ENCODE measurements around the gene HCFC2. TPM values are rescaled to one million over a fixed set of nuclear protein-coding genes. Genes with fewer than 3 reads are reported as not detected.
"Not testable (repeated sequence)": the region's sequence is repeated elsewhere in the genome, so short reads cannot be mapped to it uniquely, and the experiment has no call there.

Gene HCFC2
- polyA plus RNA-seq, 3 donors = 16.7 to 18.1 (median 17.6) TPM

DNA sequence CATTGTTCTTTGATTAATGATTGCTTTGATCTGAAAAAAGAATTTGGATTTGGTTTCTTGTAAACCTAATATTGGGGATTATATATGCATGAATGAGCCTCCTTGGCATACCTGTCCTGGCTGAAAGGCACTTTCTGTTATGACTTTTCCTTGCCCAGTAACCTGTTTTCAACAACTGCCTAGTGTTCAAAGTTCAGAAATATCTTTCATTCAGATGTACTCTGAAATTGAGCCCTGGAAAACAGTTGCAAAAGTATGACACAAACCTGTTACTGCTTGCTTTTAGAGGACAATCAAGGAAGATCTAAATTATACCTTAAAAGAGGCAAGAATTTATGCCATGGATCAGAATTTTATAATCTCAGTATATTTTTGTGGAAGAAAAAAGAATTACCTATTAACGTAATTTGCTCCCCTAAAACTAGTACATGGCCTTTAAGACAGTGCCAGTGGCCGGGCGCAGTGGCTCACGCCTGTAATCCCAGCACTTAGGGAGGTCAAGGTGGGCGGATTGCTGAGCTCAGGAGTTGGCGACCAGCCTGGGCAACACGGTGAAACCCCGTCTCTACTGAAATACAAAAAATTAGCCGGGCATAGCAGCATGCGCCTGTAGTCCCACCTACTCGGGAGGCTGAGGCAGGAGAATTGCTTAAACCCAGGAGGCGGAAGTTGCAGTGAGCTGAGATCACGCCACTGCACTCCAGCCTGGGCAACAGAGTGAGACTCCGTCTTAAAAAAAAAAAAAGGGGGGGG, 50.7 kb downstream of the HCFC2 start:
- not testable (repeated sequence) for DNase-seq (ENCODE audit: low read depth in 3 of 3, low spot score in 2 of 3)

DNA sequence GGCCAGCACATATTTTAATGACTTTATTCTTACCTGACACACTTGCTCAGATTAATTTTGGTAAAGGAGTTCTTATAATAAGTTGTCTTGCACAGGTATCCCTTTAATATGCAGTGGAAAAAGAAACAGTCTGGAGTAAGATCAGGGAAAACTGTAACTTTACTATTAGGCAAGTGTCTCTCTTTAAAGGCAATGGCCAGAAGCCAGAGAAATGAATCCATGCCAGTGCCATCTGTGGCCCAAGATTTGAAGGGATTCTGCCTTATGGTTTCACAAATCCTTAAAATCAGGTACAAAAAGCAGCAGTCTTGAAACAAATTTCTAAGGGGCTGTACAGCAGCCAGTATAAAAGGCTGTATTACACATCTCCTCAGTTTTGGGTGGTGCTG, 51.2 kb downstream of the HCFC2 start:
- no peak for DNase-seq (ENCODE audit: low read depth in 3 of 3, low spot score in 2 of 3)

DNA sequence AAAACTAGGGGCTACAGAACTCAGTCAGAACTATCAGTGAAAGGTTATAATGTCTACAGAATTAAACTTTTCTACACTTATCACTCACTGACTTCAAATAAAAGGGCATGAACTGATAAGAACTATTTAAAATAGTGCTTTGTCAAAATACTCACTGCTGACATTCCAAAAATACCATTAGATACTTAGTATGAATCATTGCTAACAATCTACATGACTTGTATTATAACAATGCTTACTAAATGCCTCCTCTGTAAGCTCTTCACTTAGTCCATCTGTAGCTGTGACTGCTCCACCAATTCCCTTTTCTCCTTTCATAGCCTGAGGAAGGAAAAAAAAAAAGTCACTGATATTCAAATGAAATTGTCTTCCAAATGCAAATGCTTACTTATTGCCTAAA, 56.7 kb downstream of the HCFC2 start:
- DNase-seq (ENCODE audit: low read depth in 3 of 3, low spot score in 2 of 3) = no peak

DNA sequence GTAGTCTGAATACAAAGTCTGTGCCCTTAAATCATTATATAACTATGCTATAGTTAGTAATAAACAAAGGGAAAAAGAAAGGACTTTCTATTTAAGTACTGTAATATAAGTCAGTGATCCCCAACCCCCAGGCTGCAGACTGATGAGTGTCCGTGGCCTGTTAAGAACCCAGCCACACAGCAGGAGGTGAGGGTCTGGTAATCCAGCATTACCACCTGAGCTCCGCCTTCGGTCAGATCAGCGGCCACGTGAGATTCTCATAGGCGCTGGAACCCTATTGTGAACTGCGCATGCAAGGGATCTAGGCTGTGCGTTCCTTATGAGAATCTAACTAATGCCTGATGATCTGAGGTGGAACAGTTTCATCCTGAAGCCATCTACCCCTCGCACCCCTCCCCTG, 58.0 kb downstream of the HCFC2 start:
- no peak for DNase-seq (ENCODE audit: low read depth in 3 of 3, low spot score in 2 of 3)

DNA sequence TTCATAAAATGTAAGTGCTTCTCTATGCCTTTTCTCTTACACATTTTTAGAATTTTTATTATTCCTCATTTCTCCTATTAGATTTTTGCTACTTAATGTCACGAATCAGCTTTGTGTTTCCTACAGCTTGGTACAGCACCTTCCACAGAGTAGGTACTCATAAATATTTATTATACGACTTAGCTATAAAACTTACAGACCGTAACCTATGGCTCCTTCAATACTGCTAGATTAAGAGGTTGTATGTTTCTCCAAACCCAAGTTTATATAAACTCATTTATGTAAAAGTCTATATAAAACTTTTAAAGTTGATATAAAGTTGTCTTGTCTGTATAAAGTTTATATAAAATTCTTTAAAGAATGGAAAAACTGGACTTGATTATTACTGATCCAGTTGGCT, 62.2 kb downstream of the HCFC2 start:
- no peak for DNase-seq (ENCODE audit: low read depth in 3 of 3, low spot score in 2 of 3)

DNA sequence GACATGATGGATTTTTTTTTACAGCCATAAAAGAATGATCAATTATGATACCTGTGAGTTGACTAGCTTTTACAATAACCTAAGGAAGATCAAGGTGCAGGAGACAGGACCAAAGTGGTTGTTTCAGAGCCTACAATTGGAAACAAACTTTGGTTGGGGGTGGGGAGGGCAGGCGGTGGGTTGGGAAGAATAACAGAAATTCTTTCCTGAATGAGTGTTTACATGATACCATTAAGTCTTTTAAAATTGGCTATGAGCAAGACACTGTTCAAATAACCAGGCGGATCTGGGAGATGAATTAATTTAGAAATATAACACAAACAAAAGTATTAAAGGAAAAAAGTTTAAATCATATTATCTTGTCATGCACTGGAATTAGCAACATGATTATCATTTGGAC, 66.4 kb downstream of the HCFC2 start:
- no peak for DNase-seq (ENCODE audit: low read depth in 3 of 3, low spot score in 2 of 3)

DNA sequence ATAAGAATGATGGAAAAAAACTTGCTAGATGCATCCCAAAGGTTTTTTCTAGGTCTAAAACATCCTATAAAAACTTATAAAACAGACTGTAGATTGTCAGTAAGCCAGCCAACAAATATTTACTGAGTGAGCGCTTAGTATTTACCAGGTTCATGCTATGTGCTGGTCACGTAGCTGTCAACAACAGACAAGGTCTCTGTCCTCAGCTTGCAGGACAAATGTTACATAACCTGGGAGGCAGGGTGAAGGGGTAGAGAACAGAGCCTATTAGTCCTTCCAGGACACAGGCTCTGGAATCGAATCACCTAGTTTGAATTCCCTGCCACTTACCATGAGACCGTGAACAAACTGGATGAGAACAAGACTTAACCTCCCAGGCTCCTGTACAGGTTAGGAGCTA, 67.3 kb downstream of the HCFC2 start:
- DNase-seq (ENCODE audit: low read depth in 3 of 3, low spot score in 2 of 3) = no peak

DNA sequence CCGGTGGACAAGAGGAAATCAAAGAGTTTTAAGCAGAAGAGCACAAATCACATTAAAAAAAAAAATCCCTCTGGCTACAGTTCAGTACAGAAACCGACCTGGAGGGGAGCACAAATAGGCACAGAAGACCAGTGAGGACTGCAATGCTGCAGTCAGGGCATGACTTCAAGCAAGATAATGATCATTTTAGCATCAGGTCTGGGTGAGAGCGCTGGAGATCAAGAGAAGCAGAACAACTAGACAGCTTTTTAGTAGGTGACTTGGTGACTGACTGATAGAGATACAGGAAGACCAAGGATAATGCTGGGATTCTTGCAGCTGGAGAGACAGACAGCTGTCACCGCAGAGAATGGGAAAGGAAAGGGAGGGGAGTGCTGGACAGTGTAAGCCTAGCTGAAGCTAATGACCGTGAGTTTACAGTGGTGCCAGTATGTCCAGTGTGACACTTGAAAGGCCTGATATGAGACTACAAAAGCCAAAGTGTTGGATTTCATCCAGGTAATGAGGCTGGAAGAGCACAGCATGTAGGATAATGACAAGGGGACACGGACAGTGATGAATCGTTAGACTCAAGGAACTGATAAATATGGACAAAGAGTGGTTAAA, 68.1 kb downstream of the HCFC2 start:
- DNase-seq (ENCODE audit: low read depth in 3 of 3, low spot score in 2 of 3) = no peak

DNA sequence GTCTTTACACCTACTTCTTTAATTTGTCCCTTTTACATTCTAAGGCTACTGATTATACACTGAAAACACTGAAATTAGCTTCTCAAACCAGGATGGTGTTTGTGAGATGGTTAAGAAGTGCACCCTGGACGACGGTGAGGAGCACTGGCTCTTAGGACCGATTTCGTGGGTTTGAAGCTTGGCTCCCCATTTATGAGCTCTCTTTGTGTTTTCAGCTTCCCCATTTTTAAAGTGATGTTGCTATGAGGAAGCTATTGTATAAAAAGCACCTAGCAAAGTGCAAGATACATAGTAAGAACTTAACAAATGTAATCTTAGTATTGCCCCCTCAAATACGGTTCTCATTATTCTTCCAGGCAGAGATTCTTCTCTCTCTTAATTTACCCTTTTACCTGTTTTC, 69.0 kb downstream of the HCFC2 start:
- DNase-seq (ENCODE audit: low read depth in 3 of 3, low spot score in 2 of 3) = no peak

DNA sequence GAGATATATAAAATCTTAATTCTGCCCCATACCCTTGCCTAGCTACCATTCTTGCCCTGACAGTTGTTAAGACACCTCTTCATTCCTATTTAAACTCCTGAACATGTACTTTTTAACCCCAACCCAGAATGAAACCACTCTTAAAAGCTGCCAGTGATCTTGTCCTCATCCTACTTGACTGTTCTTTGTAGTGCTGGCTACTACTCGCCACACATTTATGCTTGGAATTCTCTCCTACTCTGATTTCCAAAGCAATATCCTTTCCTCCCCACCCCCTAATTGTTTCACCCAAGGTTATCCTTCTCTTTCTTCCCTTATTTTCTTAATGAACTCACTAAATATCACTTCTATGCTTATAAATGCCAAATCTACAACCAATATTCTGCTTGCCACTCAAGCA, 69.5 kb downstream of the HCFC2 start:
- DNase-seq (ENCODE audit: low read depth in 3 of 3, low spot score in 2 of 3) = no peak

DNA sequence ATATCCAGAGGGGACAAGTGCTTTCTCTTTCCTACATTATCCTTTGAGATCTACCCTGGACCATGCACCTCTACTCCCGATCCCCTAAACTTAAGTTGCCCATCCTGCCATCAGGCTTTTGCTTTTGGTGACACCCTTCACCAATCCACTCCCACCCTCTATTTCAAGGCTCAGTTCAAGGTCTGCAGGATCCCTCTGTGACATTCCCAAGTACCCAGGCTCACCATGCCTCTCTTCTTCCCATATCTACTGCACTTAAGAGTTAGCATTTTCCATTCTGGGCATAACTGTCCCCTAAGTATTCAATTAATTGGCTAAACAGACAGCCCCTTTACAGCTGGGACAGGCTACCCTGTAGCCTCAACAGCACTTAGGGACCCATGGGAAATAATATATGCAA, 70.6 kb downstream of the HCFC2 start:
- no peak for DNase-seq (ENCODE audit: low read depth in 3 of 3, low spot score in 2 of 3)

DNA sequence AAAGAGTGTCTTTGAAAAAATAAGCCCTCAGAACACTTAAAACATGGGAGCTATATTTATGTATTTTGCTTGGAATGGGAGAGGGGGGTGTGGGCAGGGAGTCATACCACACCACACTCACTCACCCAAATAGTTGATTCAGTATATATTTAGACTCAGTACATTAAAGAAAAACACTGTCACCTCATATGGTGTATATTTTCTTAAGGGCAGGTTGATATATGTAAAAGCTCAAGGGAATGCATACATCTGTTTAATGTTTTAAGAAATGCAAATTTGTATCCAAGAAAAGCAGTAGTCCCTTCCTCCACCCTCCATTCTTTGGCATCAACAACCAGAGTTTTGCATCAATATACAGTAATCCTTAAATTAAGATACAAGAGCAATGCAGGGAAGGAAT, 72.2 kb downstream of the HCFC2 start:
- DNase-seq (ENCODE audit: low read depth in 3 of 3, low spot score in 2 of 3) = no peak

DNA sequence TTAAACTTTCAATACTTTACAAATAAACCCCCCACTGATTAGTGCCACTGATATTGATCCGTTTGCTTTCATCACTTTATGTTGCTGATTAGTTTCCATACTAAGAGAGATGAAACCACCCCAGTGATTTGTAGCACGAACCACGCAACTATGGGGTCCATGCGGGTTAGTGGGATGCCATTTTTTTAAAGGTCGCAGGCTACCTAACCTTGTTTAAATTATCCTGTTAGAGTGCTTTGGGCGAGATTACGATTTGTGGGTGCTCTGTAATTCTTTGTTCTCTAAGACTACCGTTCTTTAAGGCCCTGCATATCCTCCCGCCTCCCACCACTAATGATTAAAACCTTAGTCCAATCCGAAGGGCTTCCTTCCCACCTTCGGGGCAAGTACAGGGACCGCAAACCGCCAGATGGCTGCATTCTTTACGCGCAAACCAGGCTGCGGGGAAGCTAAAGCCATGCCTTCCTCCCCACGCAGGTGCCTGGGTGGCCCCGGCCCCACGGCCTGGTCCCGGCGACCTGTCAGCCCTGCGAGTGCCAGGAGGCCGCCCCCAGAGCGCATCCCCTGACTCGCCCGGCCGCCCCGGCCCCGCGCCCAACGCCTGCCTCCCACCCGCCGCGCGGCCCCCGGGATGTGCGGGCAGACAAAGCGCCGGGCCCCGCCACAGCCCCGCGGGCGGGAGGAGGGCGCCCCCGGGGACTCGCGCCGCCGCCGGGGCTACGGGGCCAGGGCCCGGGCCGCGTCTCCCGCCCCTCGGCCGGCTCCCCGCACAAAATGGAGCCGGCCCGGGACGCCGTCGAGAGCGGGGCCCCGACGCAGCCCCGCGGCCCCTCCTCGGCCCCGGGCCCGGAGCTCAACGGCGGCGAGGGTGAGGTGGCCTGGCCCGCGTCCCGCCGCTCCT, 72.9 kb downstream of the HCFC2 start:
- no peak for DNase-seq (ENCODE audit: low read depth in 3 of 3, low spot score in 2 of 3)

DNA sequence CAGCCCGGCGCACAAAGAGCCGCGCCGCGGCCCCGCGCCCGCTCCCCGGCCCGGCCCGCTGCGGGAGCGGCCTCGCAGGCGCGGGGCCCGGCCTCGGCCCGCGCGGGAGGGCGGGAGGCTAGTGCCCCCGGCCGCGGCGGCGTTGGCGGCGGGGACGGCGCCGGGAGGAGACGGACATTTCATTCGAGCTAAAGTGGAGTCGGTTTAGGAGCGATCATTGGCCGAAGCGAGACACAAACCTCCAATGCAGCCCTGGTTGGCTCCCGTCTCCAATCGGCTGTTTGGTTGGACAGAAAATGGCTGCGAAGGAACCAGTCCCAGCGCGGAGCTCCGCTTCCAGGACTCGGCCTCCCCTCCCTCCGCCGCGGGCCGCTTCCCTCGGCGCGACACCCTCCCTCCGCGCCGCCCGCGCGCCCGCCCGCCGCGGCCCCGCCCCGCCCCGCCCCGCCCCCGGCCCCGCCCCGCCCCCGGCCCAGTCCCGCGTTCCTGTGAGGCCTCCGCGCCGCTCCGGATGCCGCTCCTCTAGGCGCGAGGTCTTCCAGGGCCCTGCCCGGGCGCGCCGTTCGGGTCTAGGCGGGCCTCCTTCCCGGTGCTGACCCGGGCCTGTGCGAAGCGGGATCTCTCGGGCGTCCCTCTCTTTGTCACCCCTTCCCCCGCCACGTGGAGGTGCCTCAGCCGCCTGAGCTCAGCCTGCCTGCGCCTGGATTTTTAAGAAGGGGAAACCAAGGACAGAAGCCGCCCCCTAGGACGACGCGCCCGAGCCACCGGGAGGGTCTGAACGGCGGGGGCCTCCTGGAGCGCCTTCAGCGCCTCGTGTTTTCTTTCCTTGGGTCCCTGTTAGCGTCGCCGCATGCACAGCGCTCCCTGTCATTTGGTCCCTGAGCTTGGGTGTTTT, 73.8 kb downstream of the HCFC2 start, which contains the start of gene NFYB:
TSS of gene NFYB (minus strand) at position 309 of the 895 bp plus-strand sequence. CDS start 2,757 bp downstream, outside the sequence.
- DNase-seq (ENCODE audit: low read depth in 3 of 3, low spot score in 2 of 3) = peak; percentile 90 to 92 (median 91)

DNA sequence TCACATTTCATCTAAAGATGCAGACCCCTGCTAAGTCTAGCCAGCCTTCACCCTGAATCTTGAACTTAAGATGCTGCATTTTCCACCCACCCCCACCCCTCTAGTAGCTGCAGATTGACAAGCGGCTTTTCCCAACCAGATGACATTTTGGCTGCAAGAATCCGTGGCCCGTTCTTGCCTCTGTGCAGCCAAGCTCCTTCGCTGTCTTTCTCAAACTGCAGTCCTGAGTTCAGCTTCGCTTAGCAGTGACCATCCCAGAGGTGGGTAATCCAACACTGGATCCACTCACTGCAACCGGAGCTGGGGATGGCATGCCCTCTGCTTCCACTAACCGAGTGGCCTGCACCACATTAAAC, 74.4 kb downstream of the HCFC2 start:
- no peak for DNase-seq (ENCODE audit: low read depth in 3 of 3, low spot score in 2 of 3)

DNA sequence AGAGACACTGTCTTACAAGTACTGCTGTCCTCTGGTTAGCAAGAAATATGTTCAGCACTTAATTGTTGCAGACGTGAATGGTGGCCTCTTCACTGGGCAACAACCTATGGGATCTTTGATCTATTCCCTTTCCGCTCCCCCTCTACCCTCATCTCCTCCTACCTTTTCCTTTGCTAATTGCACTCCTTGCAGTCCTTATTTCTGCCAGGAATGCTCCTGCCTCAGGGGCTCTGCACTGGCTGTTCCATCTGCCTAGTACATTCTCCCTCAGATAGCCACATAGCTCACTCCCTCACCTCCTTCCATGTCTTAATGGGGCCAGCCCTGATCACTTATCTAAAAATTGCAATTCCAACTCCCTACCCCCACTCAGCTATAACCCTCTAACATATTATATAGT, 78.2 kb downstream of the HCFC2 start:
- no peak for DNase-seq (ENCODE audit: low read depth in 3 of 3, low spot score in 2 of 3)

DNA sequence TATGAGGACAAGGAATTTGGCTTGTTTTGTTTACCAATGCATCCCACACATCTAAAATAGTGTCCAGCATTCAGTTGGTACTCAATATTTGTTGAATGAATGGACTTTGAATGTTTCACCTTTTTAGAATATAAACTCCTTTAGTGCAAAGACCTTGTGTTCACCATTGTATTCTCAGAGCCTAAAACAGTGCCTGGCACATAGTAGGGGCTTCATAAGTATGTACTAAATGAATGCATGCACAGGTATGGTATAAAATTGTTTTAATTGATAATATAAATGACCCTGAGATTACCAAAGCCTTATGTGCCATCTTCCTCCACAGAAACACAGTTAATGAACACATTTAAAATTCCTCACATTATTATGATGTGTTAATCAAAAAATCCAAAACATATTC, 78.7 kb downstream of the HCFC2 start:
- no peak for DNase-seq (ENCODE audit: low read depth in 3 of 3, low spot score in 2 of 3)

DNA sequence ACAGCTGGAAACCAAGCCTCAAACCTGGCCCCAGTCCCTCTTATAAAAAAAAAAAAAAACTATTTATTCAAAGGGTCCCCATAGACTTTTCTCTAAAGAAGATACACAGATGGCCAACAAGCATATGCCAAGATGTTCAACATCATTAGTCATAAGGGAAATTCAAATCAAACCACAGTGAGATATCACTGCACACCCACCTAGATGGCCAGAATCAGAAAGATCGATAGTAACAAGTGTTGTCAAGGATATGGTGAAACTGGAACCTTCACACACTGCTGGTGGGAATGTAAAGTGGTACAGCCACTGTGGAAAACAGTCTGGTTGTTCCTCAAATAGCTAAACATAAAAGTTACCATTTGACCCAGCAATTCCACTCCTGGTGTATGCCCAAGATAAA, 79.6 kb downstream of the HCFC2 start:
- DNase-seq (ENCODE audit: low read depth in 3 of 3, low spot score in 2 of 3) = no peak

DNA sequence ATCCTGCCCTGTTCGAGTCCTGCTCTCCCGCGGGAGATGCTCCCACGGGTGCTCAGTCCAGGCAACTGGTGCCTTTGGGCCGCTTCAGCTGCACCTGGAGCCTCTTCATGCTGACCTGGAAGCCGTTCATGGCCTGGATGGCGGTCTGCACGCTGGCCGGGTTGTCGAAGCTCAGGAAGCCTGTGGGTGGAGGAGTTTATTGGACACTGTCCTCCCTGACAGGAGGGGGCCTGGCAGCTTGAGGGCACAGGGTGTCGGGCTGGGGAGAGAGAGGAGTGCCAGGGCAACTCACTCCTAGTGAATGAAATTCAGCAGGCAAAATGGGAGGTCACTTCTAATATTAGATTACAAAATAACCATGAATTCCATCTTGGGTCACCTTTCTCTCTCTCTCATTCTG, 83.0 kb downstream of the HCFC2 start:
- DNase-seq (ENCODE audit: low read depth in 3 of 3, low spot score in 2 of 3) = no peak

DNA sequence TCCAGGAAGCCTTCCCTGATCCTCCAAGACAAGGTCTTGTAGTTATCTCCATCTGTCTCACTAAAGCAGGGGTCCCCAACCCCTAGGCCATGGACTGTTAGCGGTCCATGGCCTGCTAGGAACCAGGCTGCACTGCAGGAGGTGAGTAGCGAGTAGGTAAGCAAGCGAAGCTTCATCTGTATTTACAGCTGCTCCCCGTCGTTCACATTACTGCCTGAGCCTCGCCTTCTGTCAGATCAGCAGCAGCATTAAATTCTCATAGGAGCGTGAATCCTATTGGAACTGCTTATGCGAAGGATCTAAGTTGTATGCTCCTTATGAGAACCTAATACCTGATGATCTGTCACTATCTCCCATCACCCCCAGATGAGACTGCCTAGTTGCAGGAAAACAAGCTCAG, 86.1 kb downstream of the HCFC2 start:
- no peak for DNase-seq (ENCODE audit: low read depth in 3 of 3, low spot score in 2 of 3)
